SK-N-SH treated with all-trans-retinoic acid at 6 μM for 48 hours (cell line): ENCODE data around the gene CYFIP1.

ENCODE experiments used
- ARNTL ChIP-seq: fragments of 450-650 bp; formaldehyde crosslinking; IDR thresholded peaks from 2 replicates; pipeline ENCODE4 v1.5.0; 2020; ENCODE audit warnings: low read depth, mild to moderate bottlenecking, moderate library complexity, borderline replicate concordance
- BACH2 ChIP-seq: fragments of 250-450 bp; sonication (Bioruptor Pico); IDR thresholded peaks from 2 replicates; pipeline ENCODE4 v1.9.0; 2021; ENCODE audit warnings: mild to moderate bottlenecking, borderline replicate concordance
- SNAI2 ChIP-seq: fragments of 250-450 bp; sonication (Bioruptor Pico); IDR thresholded peaks from 2 replicates; pipeline ENCODE4 v1.5.0; 2020; ENCODE audit warnings: mild to moderate bottlenecking, moderate library complexity
- ZNF70 ChIP-seq: fragments of 450-650 bp; formaldehyde crosslinking; IDR thresholded peaks from 2 replicates; pipeline ENCODE4 v1.5.0; 2020; ENCODE audit warnings: mild to moderate bottlenecking, moderate library complexity
- TF ChIP-seq, protein P1 (sequence below): fragments of 250-450 bp; sonication (Bioruptor Pico); IDR thresholded peaks from 2 replicates; pipeline ENCODE4 v1.5.1; 2021; ENCODE audit warnings: mild to moderate bottlenecking, moderate library complexity
- TF ChIP-seq, protein P2 (sequence below): fragments of 250-450 bp; sonication (Bioruptor Pico); IDR thresholded peaks from 2 replicates; pipeline ENCODE4 v1.8.0; 2020; ENCODE audit warnings: mild to moderate bottlenecking, moderate library complexity, borderline replicate concordance
- TF ChIP-seq, protein P3 (sequence below): fragments of 250-450 bp; sonication (Bioruptor Pico); IDR thresholded peaks from 2 replicates; pipeline ENCODE4 v1.5.1; 2020; ENCODE audit warnings: low read depth, mild to moderate bottlenecking, moderate library complexity

DNA sequence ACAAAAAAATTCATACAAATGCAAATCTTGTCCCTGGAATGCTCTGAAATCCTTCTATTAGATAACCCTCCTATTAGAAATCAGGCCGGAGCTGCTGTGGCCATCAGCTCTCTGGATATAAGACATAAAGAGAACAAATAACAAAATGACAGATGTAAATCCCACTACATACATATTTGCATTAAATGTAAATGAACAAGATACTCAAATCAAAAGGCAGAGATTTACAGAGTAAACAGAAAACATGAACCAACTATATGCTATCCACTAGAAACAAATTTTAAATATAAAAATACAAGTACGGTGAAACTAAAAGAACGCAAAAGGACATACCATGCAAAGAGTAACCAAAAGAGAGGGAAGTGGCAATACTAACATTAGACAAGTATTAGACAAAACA is 10.7 kb downstream of the CYFIP1 start:
- TF ChIP-seq, protein P1, sequence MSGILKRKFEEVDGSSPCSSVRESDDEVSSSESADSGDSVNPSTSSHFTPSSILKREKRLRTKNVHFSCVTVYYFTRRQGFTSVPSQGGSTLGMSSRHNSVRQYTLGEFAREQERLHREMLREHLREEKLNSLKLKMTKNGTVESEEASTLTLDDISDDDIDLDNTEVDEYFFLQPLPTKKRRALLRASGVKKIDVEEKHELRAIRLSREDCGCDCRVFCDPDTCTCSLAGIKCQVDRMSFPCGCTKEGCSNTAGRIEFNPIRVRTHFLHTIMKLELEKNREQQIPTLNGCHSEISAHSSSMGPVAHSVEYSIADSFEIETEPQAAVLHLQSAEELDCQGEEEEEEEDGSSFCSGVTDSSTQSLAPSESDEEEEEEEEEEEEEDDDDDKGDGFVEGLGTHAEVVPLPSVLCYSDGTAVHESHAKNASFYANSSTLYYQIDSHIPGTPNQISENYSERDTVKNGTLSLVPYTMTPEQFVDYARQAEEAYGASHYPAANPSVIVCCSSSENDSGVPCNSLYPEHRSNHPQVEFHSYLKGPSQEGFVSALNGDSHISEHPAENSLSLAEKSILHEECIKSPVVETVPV = no peak
- TF ChIP-seq SNAI2 = no peak
- TF ChIP-seq, protein P2, sequence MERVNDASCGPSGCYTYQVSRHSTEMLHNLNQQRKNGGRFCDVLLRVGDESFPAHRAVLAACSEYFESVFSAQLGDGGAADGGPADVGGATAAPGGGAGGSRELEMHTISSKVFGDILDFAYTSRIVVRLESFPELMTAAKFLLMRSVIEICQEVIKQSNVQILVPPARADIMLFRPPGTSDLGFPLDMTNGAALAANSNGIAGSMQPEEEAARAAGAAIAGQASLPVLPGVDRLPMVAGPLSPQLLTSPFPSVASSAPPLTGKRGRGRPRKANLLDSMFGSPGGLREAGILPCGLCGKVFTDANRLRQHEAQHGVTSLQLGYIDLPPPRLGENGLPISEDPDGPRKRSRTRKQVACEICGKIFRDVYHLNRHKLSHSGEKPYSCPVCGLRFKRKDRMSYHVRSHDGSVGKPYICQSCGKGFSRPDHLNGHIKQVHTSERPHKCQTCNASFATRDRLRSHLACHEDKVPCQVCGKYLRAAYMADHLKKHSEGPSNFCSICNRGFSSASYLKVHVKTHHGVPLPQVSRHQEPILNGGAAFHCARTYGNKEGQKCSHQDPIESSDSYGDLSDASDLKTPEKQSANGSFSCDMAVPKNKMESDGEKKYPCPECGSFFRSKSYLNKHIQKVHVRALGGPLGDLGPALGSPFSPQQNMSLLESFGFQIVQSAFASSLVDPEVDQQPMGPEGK (CRISPR knock-in tag) = no peak
- no peak for TF ChIP-seq ARNTL
- TF ChIP-seq ZNF70 (CRISPR knock-in tag) = no peak
- TF ChIP-seq, protein P3, sequence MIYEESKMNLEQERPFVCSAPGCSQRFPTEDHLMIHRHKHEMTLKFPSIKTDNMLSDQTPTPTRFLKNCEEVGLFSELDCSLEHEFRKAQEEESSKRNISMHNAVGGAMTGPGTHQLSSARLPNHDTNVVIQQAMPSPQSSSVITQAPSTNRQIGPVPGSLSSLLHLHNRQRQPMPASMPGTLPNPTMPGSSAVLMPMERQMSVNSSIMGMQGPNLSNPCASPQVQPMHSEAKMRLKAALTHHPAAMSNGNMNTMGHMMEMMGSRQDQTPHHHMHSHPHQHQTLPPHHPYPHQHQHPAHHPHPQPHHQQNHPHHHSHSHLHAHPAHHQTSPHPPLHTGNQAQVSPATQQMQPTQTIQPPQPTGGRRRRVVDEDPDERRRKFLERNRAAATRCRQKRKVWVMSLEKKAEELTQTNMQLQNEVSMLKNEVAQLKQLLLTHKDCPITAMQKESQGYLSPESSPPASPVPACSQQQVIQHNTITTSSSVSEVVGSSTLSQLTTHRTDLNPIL (CRISPR knock-in tag) = no peak
- TF ChIP-seq BACH2 (CRISPR knock-in tag) = no peak
